Calu3 (cell line): ENCODE measurements around the gene RAB6B. TPM values are rescaled to one million over a fixed set of nuclear protein-coding genes. Genes with fewer than 3 reads are reported as not detected.

Source experiments
- BruUV-seq: library from RNA; stranded (reverse); fragments of 400-500 nt; replicated peaks from 2 replicates; lab custom pipeline; 2021; lab: Mats Ljungman, UMichigan
- CTCF ChIA-PET: fragments of 300-600 bp; sonication (Branson Sonifier 250); formaldehyde crosslinking; loops from one replicate; lab custom pipeline; 2022; ENCODE audit warnings: antibody characterized with exemption; lab: Charles Lee
- DNase-seq: peaks from one replicate; pipeline ENCODE4 v3.0.0; 2022
- H3K27ac Mint-ChIP-seq: one replicate; pipeline ENCODE4 v1.8.0; 2022; ENCODE audit warnings: mixed read lengths; ENCODE audit not compliant: unreplicated experiment
- H3K27me3 Mint-ChIP-seq: one replicate; pipeline ENCODE4 v1.8.0; 2022; ENCODE audit warnings: mixed read lengths; ENCODE audit not compliant: unreplicated experiment
- H3K36me3 Mint-ChIP-seq: one replicate; pipeline ENCODE4 v1.8.0; 2022; ENCODE audit warnings: mild to moderate bottlenecking, moderate library complexity, mixed read lengths; ENCODE audit not compliant: insufficient read depth, unreplicated experiment
- H3K4me1 Mint-ChIP-seq: one replicate; pipeline ENCODE4 v1.8.0; 2022; ENCODE audit warnings: mild to moderate bottlenecking, low read depth, mixed read lengths; ENCODE audit not compliant: unreplicated experiment
- H3K4me3 Mint-ChIP-seq: one replicate; pipeline ENCODE4 v1.8.0; 2022; ENCODE audit warnings: mild to moderate bottlenecking, low read depth, moderate library complexity, mixed read lengths; ENCODE audit not compliant: unreplicated experiment
- H3K9me3 Mint-ChIP-seq: one replicate; pipeline ENCODE4 v1.8.0; 2022; ENCODE audit warnings: low read depth, mixed read lengths; ENCODE audit not compliant: unreplicated experiment
- CTCF ChIP-seq: fragments of 200-600 bp; IDR thresholded peaks from one replicate; pipeline ENCODE4 v1.8.0; 2022; ENCODE audit warnings: antibody characterized with exemption; ENCODE audit not compliant: unreplicated experiment
- intact Hi-C: fragments of 100-400 bp; cut with micrococcal nuclease; formaldehyde crosslinking; loops from one replicate; pipeline ENCODE4 v1.10.0; 2022; ENCODE audit not compliant: unreplicated experiment
- total RNA-seq: library from RNA; stranded (reverse); gene quantifications from 2 replicates; pipeline ENCODE4 v1.2.3, GENCODE V29; 2022

Gene RAB6B
- total RNA-seq, 1 experiment from 2014 or later, result 0.85 TPM

GRCh38 chr3:133860519-133860918 is 35.2 kb downstream of the RAB6B start:
- TF ChIP-seq CTCF, result no peak
- CTCF ChIA-PET, result interaction anchor here (1.2 kb wide), 1 partner anchor 10 kb away, joined by 3 read pairs; no protein-coding TSS in a partner anchor
- DNase-seq, result no peak
- Mint-ChIP-seq H3K9me3 (no peaks in the 10 kb centered on the region), H3K4me1 (no peaks in the 10 kb centered on the region), H3K27ac (no peak overlapping the region), H3K36me3 (no peaks in the 10 kb centered on the region), H3K27me3 (peaks cover 94% of the 10 kb centered on the region), H3K4me3 (no peak overlapping the region)
- intact Hi-C loops, result no loop called here
- BruUV-seq, result no TSS peak

GRCh38 chr3:133859381-133860234 is 36.1 kb downstream of the RAB6B start:
- no peaks in the 10 kb centered on the region for H3K4me1 Mint-ChIP-seq
- no peak for TF ChIP-seq CTCF
- no peaks in the 10 kb centered on the region for H3K36me3 Mint-ChIP-seq
- H3K9me3 Mint-ChIP-seq, result no peaks in the 10 kb centered on the region
- BruUV-seq, result no TSS peak
- DNase-seq, result no peak
- CTCF ChIA-PET, result interaction anchor here (1.2 kb wide), 1 partner anchor 9 kb away, joined by 3 read pairs; no protein-coding TSS in a partner anchor
- H3K27me3 Mint-ChIP-seq, result peaks cover 90% of the 10 kb centered on the region
- H3K4me3 Mint-ChIP-seq, result no peak overlapping the region
- H3K27ac Mint-ChIP-seq, result no peak overlapping the region
- intact Hi-C loops, result no loop called here

DNA sequence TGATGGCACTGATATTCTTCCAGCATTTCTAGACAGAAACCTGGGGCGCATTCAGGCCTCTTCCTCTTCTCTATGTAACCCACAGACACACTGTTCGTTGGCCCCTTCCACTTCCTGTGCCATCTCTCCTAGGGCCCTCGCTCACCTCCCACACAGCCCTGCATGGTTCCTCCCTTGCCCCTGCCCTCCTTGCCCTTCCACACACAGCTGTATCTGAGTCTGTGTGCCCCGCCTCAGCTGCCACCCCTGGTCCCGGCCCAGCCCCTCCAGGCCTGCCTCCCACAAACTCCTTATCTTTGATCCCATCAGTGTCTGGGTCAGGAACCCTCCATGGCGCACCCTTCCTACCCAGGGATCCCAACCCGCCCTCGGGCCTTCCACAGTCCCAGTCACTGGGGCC is 37.9 kb downstream of the RAB6B start:
- no peaks in the 10 kb centered on the region for H3K36me3 Mint-ChIP-seq
- BruUV-seq, result no TSS peak
- intact Hi-C loops, result no loop called here
- no peak for DNase-seq
- no peaks in the 10 kb centered on the region for H3K4me1 Mint-ChIP-seq
- CTCF ChIA-PET, result interaction anchor here (1.2 kb wide), 1 partner anchor 11 kb away, joined by 5 read pairs; no protein-coding TSS in a partner anchor
- no peak overlapping the region for H3K4me3 Mint-ChIP-seq
- peaks cover 90% of the 10 kb centered on the region for H3K27me3 Mint-ChIP-seq
- H3K9me3 Mint-ChIP-seq, result no peaks in the 10 kb centered on the region
- TF ChIP-seq CTCF, result no peak
- H3K27ac Mint-ChIP-seq, result no peak overlapping the region

GRCh38 chr3:133856316-133856715 is 39.4 kb downstream of the RAB6B start:
- intact Hi-C loops, result no loop called here
- no peaks in the 10 kb centered on the region for H3K9me3 Mint-ChIP-seq

More at GRCh38 chr3:133856316-133856715, 39.4 kb downstream of the RAB6B start:
- TF ChIP-seq CTCF, result no peak
- Mint-ChIP-seq H3K36me3 (no peaks in the 10 kb centered on the region), H3K4me1 (no peaks in the 10 kb centered on the region), H3K4me3 (no peak overlapping the region), H3K27me3 (peaks cover 86% of the 10 kb centered on the region), H3K27ac (no peak overlapping the region)
- BruUV-seq, result no TSS peak
- CTCF ChIA-PET, result no interaction called here
- no peak for DNase-seq
